Upper lobe of right lung (tissue), 1 donor: ENCODE data around the gene TNFRSF11A. TPM values are rescaled to one million over a fixed set of nuclear protein-coding genes. Genes with fewer than 3 reads are reported as not detected.

ENCODE experiments used
- ATAC-seq: fragments of 200-7000 bp; cut with Tn5 transposase; one replicate; pipeline ENCODE4 v1.9.1; 2020; ENCODE audit warnings: mild to moderate bottlenecking, moderate library complexity
- DNase-seq: peaks from one replicate; pipeline ENCODE4 v3.0.0-alpha.2; 2020
- H3K27ac ChIP-seq: fragments of 200-600 bp; one replicate; pipeline ENCODE4 v1.8.0; 2022
- H3K27me3 ChIP-seq: fragments of 200-600 bp; one replicate; pipeline ENCODE4 v1.8.0; 2022; ENCODE audit warnings: mild to moderate bottlenecking
- H3K36me3 ChIP-seq: fragments of 200-600 bp; one replicate; pipeline ENCODE4 v1.8.0; 2022
- H3K4me1 ChIP-seq: fragments of 200-600 bp; one replicate; pipeline ENCODE4 v1.8.0; 2022
- H3K4me3 ChIP-seq: fragments of 200-600 bp; one replicate; pipeline ENCODE4 v1.8.0; 2022; ENCODE audit warnings: mild to moderate bottlenecking
- H3K9me3 ChIP-seq: fragments of 200-600 bp; one replicate; pipeline ENCODE4 v1.8.0; 2022
- intact Hi-C: fragments of 100-400 bp; cut with DNase I; formaldehyde crosslinking; loops from one replicate; pipeline ENCODE4 v1.11.0; 2022
- total RNA-seq: library from RNA; stranded (reverse); fragmentation: NEBNext Ultra II Directional; extraction: Animal tissue kit (Norgen Biotek cat#: 25700); gene quantifications from one replicate; pipeline ENCODE4 v1.2.1, GENCODE V29; 2021
- TF ChIP-seq, protein P1 (sequence below): fragments of 200-600 bp; IDR thresholded peaks from one replicate; pipeline ENCODE4 v1.8.0; 2022; ENCODE audit warnings: antibody characterized with exemption
- donor health status: DM: no; HTN: yes; CAD: no; lungs with severe emphysema.

The TNFRSF11A gene
- total RNA-seq, 1 donor from 2014 or later = 2.5 TPM

DNA sequence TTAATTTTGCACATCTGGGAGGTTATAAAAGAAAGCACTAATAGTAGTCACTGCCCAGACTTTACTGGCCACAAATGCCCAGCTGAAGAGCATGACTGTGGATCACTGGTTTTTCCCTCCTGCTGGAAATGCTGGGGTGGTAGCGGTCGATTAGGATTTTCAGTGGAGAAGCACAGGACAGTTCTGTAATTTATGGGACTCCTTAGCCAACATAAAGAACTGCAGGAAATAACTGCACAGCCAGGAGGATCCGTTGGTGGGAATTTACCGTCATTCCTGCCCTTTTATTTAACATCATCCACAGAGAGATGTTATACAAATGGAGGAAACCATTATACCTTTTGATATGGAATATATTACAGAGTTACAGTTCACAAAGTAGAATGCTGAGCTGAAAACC lies 61.5 kb downstream of the TNFRSF11A start:
- no peak overlapping the region for H3K27ac ChIP-seq
- H3K9me3 ChIP-seq = no peaks in the 10 kb centered on the region
- H3K36me3 ChIP-seq = no peaks in the 10 kb centered on the region
- DNase-seq (no peak), ATAC-seq (no peak)
- no peaks in the 10 kb centered on the region for H3K27me3 ChIP-seq
- H3K4me3 ChIP-seq = no peak overlapping the region
- intact Hi-C loops = no loop called here
- TF ChIP-seq, protein P1, sequence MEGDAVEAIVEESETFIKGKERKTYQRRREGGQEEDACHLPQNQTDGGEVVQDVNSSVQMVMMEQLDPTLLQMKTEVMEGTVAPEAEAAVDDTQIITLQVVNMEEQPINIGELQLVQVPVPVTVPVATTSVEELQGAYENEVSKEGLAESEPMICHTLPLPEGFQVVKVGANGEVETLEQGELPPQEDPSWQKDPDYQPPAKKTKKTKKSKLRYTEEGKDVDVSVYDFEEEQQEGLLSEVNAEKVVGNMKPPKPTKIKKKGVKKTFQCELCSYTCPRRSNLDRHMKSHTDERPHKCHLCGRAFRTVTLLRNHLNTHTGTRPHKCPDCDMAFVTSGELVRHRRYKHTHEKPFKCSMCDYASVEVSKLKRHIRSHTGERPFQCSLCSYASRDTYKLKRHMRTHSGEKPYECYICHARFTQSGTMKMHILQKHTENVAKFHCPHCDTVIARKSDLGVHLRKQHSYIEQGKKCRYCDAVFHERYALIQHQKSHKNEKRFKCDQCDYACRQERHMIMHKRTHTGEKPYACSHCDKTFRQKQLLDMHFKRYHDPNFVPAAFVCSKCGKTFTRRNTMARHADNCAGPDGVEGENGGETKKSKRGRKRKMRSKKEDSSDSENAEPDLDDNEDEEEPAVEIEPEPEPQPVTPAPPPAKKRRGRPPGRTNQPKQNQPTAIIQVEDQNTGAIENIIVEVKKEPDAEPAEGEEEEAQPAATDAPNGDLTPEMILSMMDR = no peak
- H3K4me1 ChIP-seq = no peaks in the 10 kb centered on the region

- H3K4me1 ChIP-seq = no peaks in the 10 kb centered on the region
- TF ChIP-seq, protein P1 = no peak
Measured at GRCh38 chr18:62387257-62387656, 62.1 kb downstream of the TNFRSF11A start.

DNA sequence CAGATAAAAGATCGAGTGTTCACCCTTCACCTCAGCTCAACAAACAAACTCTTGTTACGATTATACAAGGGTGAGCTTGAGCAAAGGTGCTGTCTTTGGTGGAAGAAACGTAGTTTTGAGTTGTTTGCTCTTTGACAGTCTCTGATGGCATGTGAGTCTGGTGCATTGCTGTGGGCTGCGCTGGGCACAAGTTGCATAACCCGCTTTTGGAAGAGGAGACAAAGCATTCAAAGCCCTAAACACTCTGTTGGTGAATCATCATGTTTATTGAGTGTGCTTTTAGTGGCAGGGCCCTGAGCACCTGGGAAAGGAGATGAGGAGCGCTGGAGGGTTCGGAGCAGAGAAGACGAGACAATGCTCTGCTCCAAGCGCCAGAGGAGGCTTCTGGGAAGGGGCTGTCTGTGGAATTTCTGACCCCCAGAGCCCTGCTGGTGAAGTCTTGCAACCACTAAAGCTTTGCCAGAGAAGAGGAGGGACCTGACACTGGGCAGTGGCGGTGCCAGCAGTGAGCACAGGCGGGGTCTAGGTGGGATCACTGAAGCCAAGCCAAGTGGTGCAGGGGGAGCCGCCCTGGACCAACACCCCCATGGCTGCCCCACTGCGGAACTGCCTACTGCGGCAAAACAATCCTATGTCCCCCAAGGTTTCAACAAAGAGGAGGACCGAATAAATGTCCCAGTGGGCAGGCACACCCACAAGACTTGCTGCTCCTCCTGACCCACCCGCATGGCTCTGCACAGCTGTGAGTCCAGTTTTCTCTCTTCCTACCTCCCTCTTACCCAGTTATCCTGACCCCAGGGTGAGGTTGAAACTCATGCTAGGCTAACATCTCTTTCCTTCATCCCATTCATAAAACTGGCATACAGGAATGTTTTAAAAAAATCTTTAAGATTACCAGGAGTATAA lies 64.0 kb downstream of the TNFRSF11A start:
- H3K9me3 ChIP-seq = no peaks in the 10 kb centered on the region
- no peak for DNase-seq
- no peaks in the 10 kb centered on the region for H3K36me3 ChIP-seq
- no peaks in the 10 kb centered on the region for H3K27me3 ChIP-seq
- no peaks in the 10 kb centered on the region for H3K4me1 ChIP-seq
- no peak overlapping the region for H3K27ac ChIP-seq
- intact Hi-C loops = no loop called here
- H3K4me3 ChIP-seq = no peak overlapping the region
- TF ChIP-seq, protein P1 = no peak
- no peak for ATAC-seq

More at GRCh38 chr18:62387257-62387656, 62.1 kb downstream of the TNFRSF11A start:
- Histone ChIP-seq H3K4me3 (no peak overlapping the region), H3K36me3 (no peaks in the 10 kb centered on the region), H3K27me3 (no peaks in the 10 kb centered on the region), H3K9me3 (no peaks in the 10 kb centered on the region), H3K27ac (no peak overlapping the region)
- intact Hi-C loops = no loop called here
- no peak for ATAC-seq
- no peak for DNase-seq

DNA sequence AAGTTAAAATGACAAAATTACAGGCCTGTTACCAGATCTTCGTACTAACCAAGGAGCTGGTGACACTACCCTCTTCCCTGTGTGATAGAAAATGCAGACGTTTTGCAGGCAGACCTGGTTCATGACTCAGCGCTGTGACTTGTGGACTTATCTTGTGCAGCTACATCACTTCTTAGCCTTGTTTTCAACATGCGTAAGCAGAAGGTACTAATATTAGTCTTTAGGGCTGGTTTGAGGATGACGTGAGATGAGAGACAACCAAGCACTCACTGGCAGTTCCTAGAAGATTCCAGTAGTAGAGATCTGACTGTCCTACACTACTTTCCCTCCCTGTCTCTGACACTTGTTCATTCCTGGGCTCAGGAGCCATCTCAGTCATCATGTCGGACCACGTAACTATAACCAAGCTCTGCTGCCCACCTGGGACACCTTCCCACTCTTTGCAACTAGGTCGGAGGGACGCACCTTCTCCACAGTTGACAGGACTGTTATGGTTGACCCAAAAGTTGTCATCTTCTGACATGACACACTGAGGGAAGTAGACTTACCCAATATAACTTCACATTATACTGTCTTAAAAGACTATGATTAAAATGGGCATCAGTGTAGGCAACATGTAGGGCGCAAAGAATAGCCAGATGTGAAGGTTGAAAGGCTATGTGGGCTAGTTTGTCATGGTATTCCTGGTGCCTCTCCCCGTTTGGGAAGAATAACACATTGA lies 64.8 kb downstream of the TNFRSF11A start:
- TF ChIP-seq, protein P1 = no peak
- Histone ChIP-seq H3K9me3 (no peaks in the 10 kb centered on the region), H3K4me3 (no peak overlapping the region), H3K4me1 (no peaks in the 10 kb centered on the region), H3K27ac (no peak overlapping the region), H3K36me3 (no peaks in the 10 kb centered on the region), H3K27me3 (no peaks in the 10 kb centered on the region)
- ATAC-seq = no peak
- DNase-seq = no peak
- intact Hi-C loops = no loop called here

DNA sequence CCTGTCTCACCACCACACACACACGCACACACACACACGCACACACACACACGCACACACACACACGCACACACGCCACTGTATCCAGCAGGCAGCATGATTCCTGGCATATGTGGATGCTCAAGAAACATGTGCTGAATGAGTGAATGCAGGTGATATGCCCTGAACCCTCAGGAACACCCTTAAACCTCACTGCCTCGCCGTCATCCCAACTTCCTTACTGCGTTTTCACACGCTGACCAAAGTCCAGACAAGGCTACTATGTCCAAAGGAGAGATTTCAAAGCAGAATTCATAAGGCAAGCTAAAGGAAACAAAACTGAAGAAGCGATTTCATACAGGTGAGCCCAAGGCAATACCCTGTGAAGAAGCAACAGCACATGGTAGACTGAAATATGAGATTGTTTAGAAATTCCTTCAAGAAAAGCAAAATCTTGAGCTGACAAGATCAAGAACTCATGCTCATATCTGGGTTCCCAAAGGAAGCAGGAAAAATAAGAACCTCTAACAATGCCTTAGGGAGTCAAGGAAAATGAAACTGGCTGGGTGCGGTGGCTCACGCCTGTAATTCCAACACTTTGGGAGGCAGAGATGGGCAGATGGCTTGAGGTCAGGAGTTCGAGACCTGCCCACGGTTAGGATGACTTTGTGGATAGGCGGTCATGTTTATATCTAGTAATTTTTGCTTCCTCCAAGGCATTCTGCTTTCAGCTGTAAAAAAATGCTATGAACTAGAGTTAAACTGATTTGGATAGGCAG lies 69.1 kb downstream of the TNFRSF11A start:
- intact Hi-C loops = no loop called here
- Histone ChIP-seq H3K27ac (no peak overlapping the region), H3K4me1 (no peaks in the 10 kb centered on the region), H3K36me3 (no peaks in the 10 kb centered on the region), H3K4me3 (no peak overlapping the region), H3K27me3 (no peaks in the 10 kb centered on the region), H3K9me3 (no peaks in the 10 kb centered on the region)
- ATAC-seq (no peak), DNase-seq (no peak)
- TF ChIP-seq, protein P1 = no peak
